Endothelial cell of umbilical vein (primary cell): ENCODE data around the gene NAV3. TPM values are rescaled to one million over a fixed set of nuclear protein-coding genes. Genes with fewer than 3 reads are reported as not detected.

ENCODE experiments used
- BruUV-seq: library from RNA; stranded (reverse); fragments of 400-500 nt; replicated peaks from 2 replicates; lab custom pipeline; 2021; lab: Mats Ljungman, UMichigan
- CTCF ChIA-PET: fragments of 300-600, 350-600 bp; sonication (Branson Sonifier 250); formaldehyde crosslinking; loops from one replicate; lab custom pipeline; 2021; ENCODE audit warnings: antibody characterized with exemption, inconsistent platforms; lab: Charles Lee
- POLR2A ChIA-PET: fragments of 300-600, 350-600 bp; sonication (Branson Sonifier 250); formaldehyde crosslinking; loops from one replicate; lab custom pipeline; 2021; ENCODE audit warnings: antibody characterized with exemption, inconsistent platforms; lab: Charles Lee
- DNase-seq: peaks from one replicate; pipeline ENCODE4 v3.0.0-alpha.2; 2011; ENCODE audit warnings: low read depth, low spot score
- FAIRE-seq: peaks from 2 replicates; lab custom pipeline; 2011; peaks lifted over from hg19 to GRCh38; lab: Jason Lieb, UNC
- H2AFZ ChIP-seq: 2 replicates; pipeline ENCODE4 v1.6.0; 2012; ENCODE audit warnings: low read depth, low read length, control low read depth, inconsistent platforms
- H3K27ac ChIP-seq: 2 replicates; pipeline ENCODE4 v1.5.1; 2011; ENCODE audit warnings: low read depth, mild to moderate bottlenecking, control low read depth, low read length, moderate library complexity; ENCODE audit not compliant: insufficient read depth
- H3K27me3 ChIP-seq, 2 experiments: 2 replicates each; pipeline versions ENCODE4 v1.6.0 to v1.6.1; 2011; ENCODE audit warnings: low read length in 2 of 2, mixed read lengths in 1 of 2; ENCODE audit not compliant: control insufficient read depth in 2 of 2, insufficient read depth in 2 of 2
- H3K36me3 ChIP-seq, 2 experiments: 2 replicates in 1 of 2; 3 replicates in 1 of 2; pipeline ENCODE4 v1.5.1; 2011; ENCODE audit warnings: low read length in 2 of 2, mild to moderate bottlenecking in 1 of 2, moderate library complexity in 1 of 2; ENCODE audit not compliant: control insufficient read depth in 2 of 2, insufficient read depth in 2 of 2; ENCODE audit errors: extremely low read depth in 1 of 2
- H3K4me1 ChIP-seq: 3 replicates; pipeline ENCODE4 v1.5.1; 2011; ENCODE audit warnings: mild to moderate bottlenecking, low read length; ENCODE audit not compliant: control insufficient read depth, insufficient read depth; ENCODE audit errors: extremely low read depth
- H3K4me2 ChIP-seq: 2 replicates; pipeline ENCODE4 v1.6.1; 2011; ENCODE audit warnings: low read length, control low read depth, mixed read lengths; ENCODE audit not compliant: insufficient read depth
- H3K4me3 ChIP-seq, 3 experiments: fragments of 200-600 bp in 1 of 3; sonication (generic), shearing (Covaris generic) in 1 of 3; replicated peaks in 1 of 3; 2 replicates each; pipeline ENCODE4 v1.5.1; 2011 to 2016; ENCODE audit warnings: control low read depth in 3 of 3, low read length in 3 of 3, mild to moderate bottlenecking in 2 of 3, inconsistent platforms in 1 of 3, low read depth in 1 of 3, moderate library complexity in 1 of 3; ENCODE audit not compliant: insufficient read depth in 1 of 3
- H3K79me2 ChIP-seq: 2 replicates; pipeline ENCODE4 v1.6.0; 2012; ENCODE audit warnings: low read length, inconsistent platforms; ENCODE audit not compliant: control insufficient read depth, insufficient read depth
- H3K9ac ChIP-seq: replicated peaks from 2 replicates; pipeline ENCODE3; 2011; ENCODE audit warnings: low read length, control low read depth; ENCODE audit not compliant: insufficient read depth; ENCODE audit errors: extremely low read depth
- H3K9me1 ChIP-seq: replicated peaks from 3 replicates; pipeline ENCODE4 v1.6.0; 2011; ENCODE audit warnings: mild to moderate bottlenecking, low read length; ENCODE audit not compliant: control insufficient read depth, insufficient read depth; ENCODE audit errors: extremely low read depth
- H3K9me3 ChIP-seq: replicated peaks from 2 replicates; pipeline ENCODE4 v1.5.1; 2012; ENCODE audit warnings: low read length, inconsistent platforms; ENCODE audit not compliant: control insufficient read depth, insufficient read depth
- H4K20me1 ChIP-seq: replicated peaks from 2 replicates; pipeline ENCODE3; 2011; ENCODE audit warnings: mild to moderate bottlenecking, low read length; ENCODE audit not compliant: control insufficient read depth, insufficient read depth; ENCODE audit errors: extremely low read depth
- CTCF ChIP-seq, 2 donors: IDR thresholded peaks; 1 replicate in 1 of 2; 2 replicates in 1 of 2; pipeline ENCODE4 v1.5.1; 2011; ENCODE audit warnings: low read length in 2 of 2, mild to moderate bottlenecking in 2 of 2, moderate library complexity in 2 of 2, control low read depth in 1 of 2, inconsistent platforms in 1 of 2, low read depth in 1 of 2; ENCODE audit not compliant: insufficient read depth in 1 of 2; ENCODE audit errors: extremely low read depth in 1 of 2
- EZH2 ChIP-seq: IDR thresholded peaks from 2 replicates; pipeline ENCODE4 v1.6.1; 2012; ENCODE audit warnings: borderline replicate concordance, low read depth, mild to moderate bottlenecking, moderate library complexity, low read length, inconsistent platforms; ENCODE audit not compliant: severe bottlenecking
- FOS ChIP-seq: IDR thresholded peaks from 2 replicates; pipeline ENCODE4 v1.6.1; 2011; ENCODE audit warnings: mild to moderate bottlenecking, low read length, moderate library complexity, borderline replicate concordance; ENCODE audit not compliant: insufficient read depth
- GATA2 ChIP-seq: IDR thresholded peaks from 2 replicates; pipeline ENCODE4 v1.7.0; 2011; ENCODE audit warnings: low read depth, mild to moderate bottlenecking, moderate library complexity, mixed read lengths, low read length; ENCODE audit not compliant: insufficient read length, insufficient read depth
- JUN ChIP-seq: IDR thresholded peaks from 2 replicates; pipeline ENCODE4 v1.6.1; 2011; ENCODE audit warnings: borderline replicate concordance, low read depth; ENCODE audit not compliant: insufficient read length, insufficient read depth
- MYC ChIP-seq: IDR thresholded peaks from one replicate; pipeline ENCODE4 v1.6.1; 2011; ENCODE audit warnings: mild to moderate bottlenecking, low read depth, low read length
- POLR2A ChIP-seq: IDR thresholded peaks from 2 replicates; pipeline ENCODE4 v1.6.1; 2012; ENCODE audit warnings: low read depth, mild to moderate bottlenecking, control low read depth, low read length
- POLR2AphosphoS5 ChIP-seq: IDR thresholded peaks from 2 replicates; pipeline ENCODE4 v1.6.1; 2012; ENCODE audit warnings: low read depth, mild to moderate bottlenecking, control low read depth, low read length, moderate library complexity; ENCODE audit not compliant: insufficient read depth
- dilution Hi-C: fragments of 300-500 bp; cut with MboI; formaldehyde crosslinking; loops from one replicate; pipeline ENCODE4 v1.15.0; 2019; ENCODE audit warnings: low sequenced_read_pairs; ENCODE audit not compliant: extremely low pct_ligation_motif_present
- intact Hi-C: fragments of 100-400 bp; cut with micrococcal nuclease; formaldehyde crosslinking; loops from one replicate; pipeline ENCODE4 v1.10.0; 2022
- polyA plus RNA-seq, 4 experiments: library from polyadenylated mRNA; depleted of rRNA in 3 of 4; stranded (reverse) in 3 of 4; unstranded in 1 of 4; fragments of >200 nt; gene quantifications; 2 replicates each; pipeline versions ENCODE4 v1.2.1 to v1.2.3, GENCODE V29; 2011 to 2012; ENCODE audit warnings: missing spikeins in 1 of 4
- total RNA-seq: library from RNA; stranded (reverse); gene quantifications from 2 replicates; pipeline ENCODE4 v1.2.3, GENCODE V29; 2021
- TF ChIP-seq, protein P1 (sequence below): IDR thresholded peaks from 2 replicates; pipeline ENCODE4 v1.6.1; 2011; ENCODE audit not compliant: insufficient read depth, insufficient read length

NAV3 gene
- total and polyA plus RNA-seq, 2 donors (not counting 3 experiments of a cell fraction or from before 2014, with no cell fraction given), result 6.7 to 40.1 TPM

DNA sequence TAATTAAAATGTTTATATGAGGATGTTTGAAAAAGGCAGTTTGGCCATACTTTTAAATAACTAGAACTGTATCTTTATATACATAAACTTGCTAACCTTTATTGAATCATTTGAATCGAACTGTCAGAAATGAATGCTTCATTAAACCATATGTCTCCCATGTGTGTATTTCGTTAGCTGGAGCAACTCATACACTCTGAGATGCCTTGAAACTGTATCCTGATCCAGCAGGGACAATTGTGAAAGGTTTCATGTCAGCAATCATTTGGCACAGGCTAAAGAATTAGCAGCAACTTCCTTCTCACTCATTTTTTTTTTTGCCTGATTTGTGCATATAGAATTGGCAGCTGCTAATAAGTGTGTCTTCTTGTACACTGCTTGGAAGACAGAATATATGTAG is 109.9 kb downstream of the NAV3 start:
- ChIA-PET POLR2A (no interaction called here), CTCF (interaction anchor here (0.7 to 2.6 kb wide), 9 partner anchors 12 to 216 kb away, joined by 3 to 17 read pairs (median 4); partner anchors contain the start of gene NAV3)
- no peak for TF ChIP-seq POLR2A
- TF ChIP-seq, protein P1, sequence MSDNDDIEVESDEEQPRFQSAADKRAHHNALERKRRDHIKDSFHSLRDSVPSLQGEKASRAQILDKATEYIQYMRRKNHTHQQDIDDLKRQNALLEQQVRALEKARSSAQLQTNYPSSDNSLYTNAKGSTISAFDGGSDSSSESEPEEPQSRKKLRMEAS, result no peak
- no peak for TF ChIP-seq CTCF (IDR thresholded peaks at IDR 0.05; ENCODE audit: extremely low read depth in 1 of 2, insufficient read depth in 1 of 2, low read depth in 1 of 2, low read length in 2 of 2)
- TF ChIP-seq MYC, result no peak
- TF ChIP-seq POLR2AphosphoS5, result no peak
- TF ChIP-seq FOS, result no peak
- TF ChIP-seq GATA2, result no peak
- TF ChIP-seq JUN, result no peak
- TF ChIP-seq EZH2, result no peak
- Histone ChIP-seq H4K20me1 (no peaks in the 10 kb centered on the region), H3K36me3 (no peaks in the 10 kb centered on the region), H3K9me3 (no peaks in the 10 kb centered on the region), H3K9ac (peak overlapping the region; percentile 97), H3K4me2 (peak overlapping the region; percentile 100), H3K27ac (peak overlapping the region; percentile 95), H3K9me1 (no peaks in the 10 kb centered on the region), H3K4me3 (peak overlapping the region; percentile 24 to 90 (median 70)), H3K79me2 (peaks cover 49% of the 10 kb centered on the region), H3K4me1 (peaks cover 39% of the 10 kb centered on the region), H2AFZ (peak overlapping the region; percentile 39), H3K27me3 (no peaks in the 10 kb centered on the region)
- peak; percentile 58 for FAIRE-seq
- BruUV-seq, result no TSS peak
- DNase-seq, result no peak
- intact Hi-C loops (loop anchor here (1.0 to 5.0 kb wide), 4 partner anchors 40 to 878 kb away; no protein-coding TSS in a partner anchor), dilution Hi-C loops (no loop called here)
